GM12878 (cell line): ENCODE data around the gene PHLPP1. TPM values are rescaled to one million over a fixed set of nuclear protein-coding genes. Genes with fewer than 3 reads are reported as not detected.

Experiments used
- ATAC-seq: fragments of 200-7000 bp; cut with Tn5 transposase; 3 replicates; pipeline ENCODE4 v1.9.1; 2020; ENCODE audit warnings: mild to moderate bottlenecking, moderate library complexity
- BruUV-seq: library from RNA; stranded (reverse); fragments of 400-500 nt; replicated peaks from 2 replicates; lab custom pipeline; 2021; lab: Mats Ljungman, UMichigan
- CTCF ChIA-PET: fragments of 300-600 bp; sonication (Branson Sonifier 250); formaldehyde crosslinking; extraction: SDS; loops from one replicate; lab custom pipeline; 2021; ENCODE audit warnings: inconsistent platforms; lab: Yijun Ruan, JAX
- POLR2A ChIA-PET: fragments of 350-600 bp; formaldehyde crosslinking; extraction: SDS; loops from one replicate; lab custom pipeline; 2021; ENCODE audit warnings: inconsistent platforms; lab: Charles Lee
- RAD21 ChIA-PET: fragments of 300-600 bp; sonication (Branson Sonifier 250); formaldehyde crosslinking; loops from one replicate; lab custom pipeline; 2023; ENCODE audit warnings: antibody characterized with exemption; ENCODE audit not compliant: unreplicated experiment; lab: Charles Lee
- SMC1A ChIA-PET: fragments of 300-600 bp; sonication (Branson Sonifier 250); formaldehyde crosslinking; loops from one replicate; lab custom pipeline; 2023; ENCODE audit not compliant: unreplicated experiment, uncharacterized antibody; lab: Charles Lee
- DNase-seq: peaks from one replicate; pipeline ENCODE4 v3.0.0-alpha.2; 2011; ENCODE audit warnings: low read depth, low spot score
- FAIRE-seq: peaks from 3 replicates; lab custom pipeline; 2011; peaks lifted over from hg19 to GRCh38; lab: Jason Lieb, UNC
- H2AFZ ChIP-seq: 2 replicates; pipeline ENCODE4 v1.6.0; 2011; ENCODE audit warnings: low read depth, low read length, control low read depth; ENCODE audit not compliant: control insufficient read depth
- H3K27ac ChIP-seq: 2 replicates; pipeline ENCODE4 v1.5.1; 2011; ENCODE audit warnings: control low read depth; ENCODE audit not compliant: control insufficient read depth, insufficient read depth
- H3K27me3 ChIP-seq, 2 experiments: replicated peaks in 1 of 2; 2 replicates each; pipeline versions ENCODE4 v1.6.0 to v1.6.1; 2011; ENCODE audit warnings: low read length in 1 of 2; ENCODE audit not compliant: control insufficient read depth in 2 of 2, insufficient read depth in 2 of 2
- H3K36me3 ChIP-seq, 2 experiments: 2 replicates each; pipeline ENCODE4 v1.5.1; 2011; ENCODE audit warnings: low read length in 1 of 2; ENCODE audit not compliant: control insufficient read depth in 2 of 2, insufficient read depth in 2 of 2
- H3K4me1 ChIP-seq: 2 replicates; pipeline ENCODE4 v1.6.1; 2011; ENCODE audit warnings: mild to moderate bottlenecking, low read length, moderate library complexity, mixed read lengths; ENCODE audit not compliant: control insufficient read depth, insufficient read depth
- H3K4me2 ChIP-seq: 2 replicates; pipeline ENCODE4 v1.6.0; 2011; ENCODE audit warnings: control low read depth; ENCODE audit not compliant: control insufficient read depth, insufficient read depth
- H3K4me3 ChIP-seq: fragments of 200-600 bp; sonication (generic); 2 replicates; pipeline ENCODE4 v1.5.1; 2016
- H3K79me2 ChIP-seq: 2 replicates; pipeline ENCODE4 v1.6.0; 2011; ENCODE audit warnings: low read length; ENCODE audit not compliant: control insufficient read depth, insufficient read depth
- H3K9ac ChIP-seq: 2 replicates; pipeline ENCODE4 v1.8.0; 2011; ENCODE audit warnings: low read length, control low read depth, mixed read lengths; ENCODE audit not compliant: control insufficient read depth, insufficient read depth
- H3K9me3 ChIP-seq: replicated peaks from 3 replicates; pipeline ENCODE4 v1.5.1; 2011; ENCODE audit warnings: mild to moderate bottlenecking, low read length; ENCODE audit not compliant: control insufficient read depth, insufficient read depth
- H4K20me1 ChIP-seq: 2 replicates; pipeline ENCODE4 v1.6.0; 2011; ENCODE audit not compliant: control insufficient read depth, insufficient read depth
- BHLHE40 ChIP-seq, 2 experiments: fragments of 450-650 bp in 1 of 2; IDR thresholded peaks; 2 replicates each; pipeline ENCODE4 v1.6.1; 2011 to 2017; ENCODE audit warnings: low read depth in 2 of 2, borderline replicate concordance in 1 of 2, improper control_type of control experiment in 1 of 2, low read length in 1 of 2, mild to moderate bottlenecking in 1 of 2
- CHD4 ChIP-seq: fragments of 200-600 bp; sonication (generic); IDR thresholded peaks from 2 replicates; pipeline ENCODE4 v1.6.1; 2016; ENCODE audit warnings: mild to moderate bottlenecking
- E2F4 ChIP-seq: IDR thresholded peaks from 2 replicates; pipeline ENCODE4 v1.6.1; 2012; ENCODE audit warnings: low read depth, low read length, improper control_type of control experiment
- HDAC2 ChIP-seq: fragments of 200-600 bp; sonication (generic); IDR thresholded peaks from 2 replicates; pipeline ENCODE4 v1.6.1; 2017
- WRNIP1 ChIP-seq: IDR thresholded peaks from 2 replicates; pipeline ENCODE4 v1.6.1; 2011; ENCODE audit warnings: low read depth, low read length, improper control_type of control experiment, borderline replicate concordance
- ZNF592 ChIP-seq: fragments of 450-650 bp; IDR thresholded peaks from 2 replicates; pipeline ENCODE4 v1.6.1; 2017; ENCODE audit warnings: mild to moderate bottlenecking, moderate library complexity
- WGBS: methylation state at CpG from one replicate; pipeline ENCODE4 v1.1.6; 2016; ENCODE audit warnings: low lambda C conversion rate; ENCODE audit not compliant: insufficient replicate concordance, insufficient coverage; ENCODE audit errors: missing lambda C conversion rate; 5-methylcytosine and 5-hydroxymethylcytosine counted together
- in situ Hi-C: fragments of 300-500 bp; cut with MboI; formaldehyde crosslinking; loops from 9 replicates; pipeline ENCODE4 v1.14.3; 2018; ENCODE audit warnings: mixed read lengths
- intact Hi-C: fragments of 100-400 bp; cut with micrococcal nuclease; formaldehyde crosslinking; loops from one replicate; pipeline ENCODE4 v1.14.2; 2022; ENCODE audit not compliant: unreplicated experiment
- polyA plus RNA-seq, 11 experiments: library from polyadenylated mRNA; depleted of rRNA in 4 of 11; unstranded in 6 of 11; stranded (reverse) in 5 of 11; fragments of >200 nt; fragmentation: Nextera tagmentation in 4 of 11; fragmentation: Illumina TruSeq in 1 of 11; extraction: Ambion mirVana in 4 of 11; extraction: Trizol in 1 of 11; gene quantifications; 1 replicate in 1 of 11; 2 replicates in 10 of 11; pipeline versions ENCODE4 v1.2.1 to v1.2.3, GENCODE V29; 2011 to 2016; ENCODE audit warnings: inconsistent platforms in 2 of 11, missing spikeins in 2 of 11, low read depth in 1 of 11
- total RNA-seq, 4 experiments: library from RNA; depleted of rRNA in 3 of 4; stranded (reverse); fragments of >200 nt in 3 of 4; fragmentation: Illumina TruSeq in 1 of 4; extraction: Trizol in 1 of 4; gene quantifications; 2 replicates each; pipeline versions ENCODE4 v1.2.1 to v1.2.3, GENCODE V29; 2013 to 2021

PHLPP1 gene
- total and polyA plus RNA-seq, 10 of the 15 experiments (the other 5 are each of a cell fraction or from before 2014, with no cell fraction given) = 0.42 to 7.0 (median 1.9) TPM

- RAD21 ChIA-PET = no interaction called here
- no peaks in the 10 kb centered on the region for H3K27me3 ChIP-seq
- H2AFZ ChIP-seq = no peak overlapping the region
- SMC1A ChIA-PET = interaction anchor here (0.8 kb wide), 1 partner anchor 38 kb away, joined by 3 read pairs; no protein-coding TSS in a partner anchor
- BruUV-seq = no TSS peak
- no peak for ATAC-seq
- H3K9ac ChIP-seq = no peak overlapping the region
- TF ChIP-seq ZNF592 (no peak), CHD4 (no peak), E2F4 (no peak), HDAC2 (no peak), BHLHE40 (IDR thresholded peaks at IDR 0.05; ENCODE audit: borderline replicate concordance in 1 of 2, low read depth in 2 of 2, low read length in 1 of 2) (no peak), WRNIP1 (no peak)
- CTCF ChIA-PET = interaction anchor here (0.6 to 2.7 kb wide), 3 partner anchors 9 to 477 kb away, joined by 3 to 10 read pairs (median 7); no protein-coding TSS in a partner anchor
- POLR2A ChIA-PET = interaction anchor here (0.6 to 1.1 kb wide), 2 partner anchors 9 to 240 kb away, joined by 3 read pairs; no protein-coding TSS in a partner anchor
- H3K27ac ChIP-seq = no peak overlapping the region
- intact Hi-C loops (no loop called here), in situ Hi-C loops (no loop called here)
- H3K36me3 ChIP-seq = no peaks in the 10 kb centered on the region
- no peaks in the 10 kb centered on the region for H3K79me2 ChIP-seq
- no peak for FAIRE-seq
- H3K9me3 ChIP-seq = no peaks in the 10 kb centered on the region
- no peaks in the 10 kb centered on the region for H3K4me1 ChIP-seq
- no peaks in the 10 kb centered on the region for H4K20me1 ChIP-seq
- WGBS = 96% methylated on average over 4 of the region's 4 CpGs
- no peak for DNase-seq
- H3K4me2 ChIP-seq = no peak overlapping the region
- no peak overlapping the region for H3K4me3 ChIP-seq
Observed at GRCh38 chr18:62967089-62967488, 251.7 kb downstream of the PHLPP1 start.
